IMR-90 (cell line): ENCODE measurements around the gene GVQW3. TPM values are rescaled to one million over a fixed set of nuclear protein-coding genes. Genes with fewer than 3 reads are reported as not detected.

Experiments used
- ATAC-seq: fragments of 200-7000 bp; cut with Tn5 transposase; 2 replicates; pipeline ENCODE4 v1.9.1; 2020; ENCODE audit warnings: low read depth, mild to moderate bottlenecking, moderate library complexity
- BruUV-seq: library from RNA; stranded (reverse); fragments of 400-500 nt; replicated peaks from 2 replicates; lab custom pipeline; 2021; lab: Mats Ljungman, UMichigan
- CTCF ChIA-PET: fragments of 300-600 bp; formaldehyde crosslinking; extraction: SDS; loops from one replicate; lab custom pipeline; 2021; ENCODE audit warnings: antibody characterized with exemption; lab: Yijun Ruan, JAX
- POLR2A ChIA-PET: fragments of 300-600 bp; sonication (Branson Sonifier 250); formaldehyde crosslinking; loops from one replicate; lab custom pipeline; 2022; ENCODE audit warnings: antibody characterized with exemption; ENCODE audit not compliant: unreplicated experiment; lab: Charles Lee
- DNase-seq: peaks from one replicate; pipeline ENCODE4 v3.0.0; 2013
- H2AFZ ChIP-seq: replicated peaks from 2 replicates; pipeline ENCODE3; 2013; ENCODE audit warnings: low read length, mild to moderate bottlenecking; ENCODE audit not compliant: poor library complexity
- H2AK5ac ChIP-seq: 2 replicates; pipeline ENCODE4 v1.6.1; 2013; ENCODE audit warnings: low read depth, low read length, inconsistent platforms
- H2AK9ac ChIP-seq: replicated peaks from 2 replicates; pipeline ENCODE3; 2013; ENCODE audit warnings: mild to moderate bottlenecking, low read depth, low read length, moderate library complexity; ENCODE audit not compliant: poor library complexity
- H2BK120ac ChIP-seq: 2 replicates; pipeline ENCODE4 v1.6.1; 2013; ENCODE audit warnings: low read depth, low read length, inconsistent platforms
- H2BK15ac ChIP-seq: 3 replicates; pipeline ENCODE4 v1.6.1; 2013; ENCODE audit warnings: low read depth, low read length, inconsistent platforms
- H2BK20ac ChIP-seq: 2 replicates; pipeline ENCODE4 v1.6.1; 2013; ENCODE audit warnings: low read depth, mild to moderate bottlenecking, inconsistent platforms, low read length, moderate library complexity
- H2BK5ac ChIP-seq: 2 replicates; pipeline ENCODE4 v1.6.1; 2013; ENCODE audit warnings: mild to moderate bottlenecking, low read depth, low read length, inconsistent platforms; ENCODE audit not compliant: poor library complexity, severe bottlenecking
- H3K14ac ChIP-seq: replicated peaks from 2 replicates; pipeline ENCODE4 v1.6.1; 2013; ENCODE audit warnings: low read depth, low read length, inconsistent platforms
- H3K18ac ChIP-seq: 2 replicates; pipeline ENCODE4 v1.6.1; 2013; ENCODE audit warnings: low read depth, low read length, control low read depth
- H3K23ac ChIP-seq: 2 replicates; pipeline ENCODE4 v1.6.1; 2013; ENCODE audit warnings: low read depth, low read length, inconsistent platforms
- H3K27ac ChIP-seq: 2 replicates; pipeline ENCODE4 v1.5.1; 2013; ENCODE audit warnings: mild to moderate bottlenecking, control low read depth, low read length; ENCODE audit not compliant: insufficient read depth
- H3K27me3 ChIP-seq: 2 replicates; pipeline ENCODE4 v1.6.1; 2013; ENCODE audit warnings: low read length; ENCODE audit not compliant: control insufficient read depth, insufficient read depth
- H3K36me3 ChIP-seq: 2 replicates; pipeline ENCODE4 v1.6.1; 2013; ENCODE audit warnings: low read length, mixed read lengths; ENCODE audit not compliant: control insufficient read depth, insufficient read depth
- H3K4ac ChIP-seq: 2 replicates; pipeline ENCODE4 v1.6.1; 2013; ENCODE audit warnings: low read depth, low read length, inconsistent platforms
- H3K4me1 ChIP-seq: 2 replicates; pipeline ENCODE4 v1.6.1; 2013; ENCODE audit warnings: low read length, mixed read lengths; ENCODE audit not compliant: control insufficient read depth, insufficient read depth
- H3K4me2 ChIP-seq: 2 replicates; pipeline ENCODE4 v1.6.1; 2013; ENCODE audit warnings: low read depth, mild to moderate bottlenecking, control low read depth, low read length, moderate library complexity
- H3K4me3 ChIP-seq: 2 replicates; pipeline ENCODE4 v1.5.1; 2013; ENCODE audit warnings: low read depth, mild to moderate bottlenecking, control low read depth, low read length, moderate library complexity; ENCODE audit not compliant: insufficient read depth
- H3K56ac ChIP-seq: 2 replicates; pipeline ENCODE4 v1.6.1; 2013; ENCODE audit warnings: low read length, inconsistent platforms; ENCODE audit not compliant: insufficient read depth; ENCODE audit errors: extremely low read depth
- H3K79me1 ChIP-seq, 2 experiments: 2 replicates each; pipeline ENCODE4 v1.6.1; 2013; ENCODE audit warnings: low read length in 2 of 2, inconsistent platforms in 1 of 2, low read depth in 1 of 2
- H3K9ac ChIP-seq: 2 replicates; pipeline ENCODE4 v1.6.1; 2013; ENCODE audit warnings: low read depth, low read length, control low read depth
- H3K9me1 ChIP-seq: 2 replicates; pipeline ENCODE4 v1.6.1; 2013; ENCODE audit warnings: low read length, inconsistent platforms; ENCODE audit not compliant: insufficient read depth
- H3K9me3 ChIP-seq: 2 replicates; pipeline ENCODE4 v1.6.1; 2013; ENCODE audit warnings: low read length; ENCODE audit not compliant: control insufficient read depth, insufficient read depth
- H4K20me1 ChIP-seq: 2 replicates; pipeline ENCODE4 v1.6.1; 2013; ENCODE audit warnings: low read length, inconsistent platforms; ENCODE audit not compliant: insufficient read depth
- H4K5ac ChIP-seq: 2 replicates; pipeline ENCODE4 v1.6.1; 2013; ENCODE audit warnings: mild to moderate bottlenecking, low read depth, low read length, control low read depth
- H4K8ac ChIP-seq, 2 experiments: 2 replicates each; pipeline ENCODE4 v1.6.1; 2013; ENCODE audit warnings: low read depth in 2 of 2, low read length in 2 of 2, control low read depth in 1 of 2, inconsistent platforms in 1 of 2
- H4K91ac ChIP-seq: 2 replicates; pipeline ENCODE4 v1.6.1; 2013; ENCODE audit warnings: low read depth, low read length, inconsistent platforms; ENCODE audit not compliant: insufficient read depth
- BHLHE40 ChIP-seq: fragments of 150-350 bp; IDR thresholded peaks from 2 replicates; pipeline ENCODE4 v1.6.1; 2016; ENCODE audit warnings: mild to moderate bottlenecking, low read depth, low read length
- CHD1 ChIP-seq: IDR thresholded peaks from 2 replicates; pipeline ENCODE4 v1.6.1; 2012; ENCODE audit warnings: low read depth, low read length, improper control_type of control experiment
- CTCF ChIP-seq: conservative IDR thresholded peaks from 2 replicates; pipeline ENCODE4 v1.5.1; 2012; ENCODE audit warnings: mild to moderate bottlenecking, low read depth, low read length, improper control_type of control experiment
- ELK1 ChIP-seq: fragments of 150-350 bp; IDR thresholded peaks from 2 replicates; pipeline ENCODE4 v1.6.1; 2016; ENCODE audit warnings: low read depth, mild to moderate bottlenecking, low read length, moderate library complexity, borderline replicate concordance
- MAFK ChIP-seq: IDR thresholded peaks from 2 replicates; pipeline ENCODE4 v1.6.1; 2012; ENCODE audit warnings: low read depth, low read length, improper control_type of control experiment
- MXI1 ChIP-seq: IDR thresholded peaks from 2 replicates; pipeline ENCODE4 v1.6.1; 2012; ENCODE audit warnings: low read depth, mild to moderate bottlenecking, low read length, moderate library complexity, borderline replicate concordance
- NFE2L2 ChIP-seq: fragments of 150-350 bp; IDR thresholded peaks from 2 replicates; pipeline ENCODE4 v1.6.1; 2016; ENCODE audit warnings: low read depth, mild to moderate bottlenecking, low read length
- POLR2A ChIP-seq: IDR thresholded peaks from 2 replicates; pipeline ENCODE4 v1.6.1; 2012; ENCODE audit warnings: mild to moderate bottlenecking, low read depth, low read length
- RAD21 ChIP-seq: IDR thresholded peaks from 2 replicates; pipeline ENCODE4 v1.6.1; 2012; ENCODE audit warnings: low read length, improper control_type of control experiment
- RFX5 ChIP-seq: IDR thresholded peaks from 2 replicates; pipeline ENCODE4 v1.8.0; 2012; ENCODE audit warnings: low read depth, mild to moderate bottlenecking, low read length, moderate library complexity
- SMC3 ChIP-seq: fragments of 150-350 bp; IDR thresholded peaks from 2 replicates; pipeline ENCODE4 v1.6.1; 2016; ENCODE audit warnings: low read depth, mild to moderate bottlenecking, antibody characterized with exemption, low read length, moderate library complexity
- WGBS, 2 experiments: methylation state at CpG; one replicate each; pipeline versions ENCODE4 v1.1.5 to v1.1.7; 2013; ENCODE audit warnings: missing lambda C conversion rate in 2 of 2; ENCODE audit not compliant: insufficient read length in 1 of 2; ENCODE audit errors: extremely low coverage in 2 of 2; 5-methylcytosine and 5-hydroxymethylcytosine counted together
- dilution Hi-C: fragments of 300-500 bp; cut with HindIII; formaldehyde crosslinking; loops from one replicate; pipeline ENCODE4 v1.14.3; 2018; ENCODE audit warnings: low sequenced_read_pairs; ENCODE audit not compliant: unreplicated experiment
- in situ Hi-C: fragments of 300-500 bp; cut with MboI; formaldehyde crosslinking; loops from 3 replicates; pipeline ENCODE4 v1.14.3; 2019; ENCODE audit warnings: low sequenced_read_pairs, inconsistent platforms, mixed read lengths
- intact Hi-C: fragments of 100-400 bp; cut with micrococcal nuclease; formaldehyde crosslinking; loops from 2 replicates; pipeline ENCODE4 v1.10.0; 2022
- polyA plus RNA-seq, 3 experiments: library from polyadenylated mRNA; depleted of rRNA; stranded (reverse); fragments of >200 nt; gene quantifications; 2 replicates each; pipeline ENCODE4 v1.2.3, GENCODE V29; 2012; ENCODE audit warnings: low replicate concordance in 1 of 3
- total RNA-seq: library from RNA; depleted of rRNA; stranded (reverse); fragments of >200 nt; gene quantifications from 2 replicates; pipeline ENCODE4 v1.2.3, GENCODE V29; 2012

The GVQW3 gene
- total and polyA plus RNA-seq, 2 of the 4 experiments (the other 2 are of a cell fraction) = 0.96 to 1.1 TPM

DNA sequence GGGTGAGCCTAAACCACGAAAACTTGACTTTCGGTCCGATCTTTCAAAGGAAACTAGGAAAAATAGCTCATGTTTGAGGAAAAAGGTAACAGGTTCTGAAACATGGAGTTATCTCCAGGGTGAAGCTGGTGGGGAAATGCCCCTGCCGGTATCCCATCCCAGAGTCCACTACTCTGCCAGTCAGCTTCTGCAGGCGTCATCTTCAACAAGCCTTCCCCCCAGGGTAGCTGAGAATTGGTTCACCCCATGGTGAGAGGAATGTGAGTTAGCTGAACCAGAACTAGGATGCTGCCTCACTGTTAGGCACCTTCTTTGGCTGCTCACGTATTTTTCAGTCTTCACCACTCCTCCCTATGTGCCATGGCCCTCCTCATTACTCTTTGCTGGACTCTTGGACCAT is 1.1 kb downstream of the GVQW3 start:
- H3K4ac ChIP-seq = no peak overlapping the region
- H3K36me3 ChIP-seq = 0 out of 2 replicates have a peak, but pooled peaks cover 2% of the 10 kb centered on the region
- in situ Hi-C loops = no loop called here
- no peak overlapping the region for H3K18ac ChIP-seq
- H2BK20ac ChIP-seq = no peak overlapping the region
- H3K27me3 ChIP-seq = no peaks in the 10 kb centered on the region
- no peak overlapping the region for H3K9ac ChIP-seq
- H3K23ac ChIP-seq = no peak overlapping the region
- 67% methylated on average over 1 of the region's 6 CpGs; no CpG with 5 or more reads in 1 of the 2 experiments for WGBS, 2 experiments
- H4K5ac ChIP-seq = no peak overlapping the region
- intact Hi-C loops = loop anchor here (5.0 to 10.0 kb wide), 3 partner anchors 60 to 293 kb away; partner anchors contain the start of gene LRRC32
- TF ChIP-seq RAD21 = no peak
- no peak for TF ChIP-seq NFE2L2
- no peak for TF ChIP-seq BHLHE40
- no peak for TF ChIP-seq POLR2A
- TF ChIP-seq RFX5 = no peak
- TF ChIP-seq MXI1 = no peak
- no peak for TF ChIP-seq CHD1
- no peak for TF ChIP-seq CTCF
- TF ChIP-seq ELK1 = no peak
- TF ChIP-seq SMC3 = no peak
- TF ChIP-seq MAFK = no peak
- H2AK9ac ChIP-seq = peak overlapping the region; percentile 17
- no peak overlapping the region for H2BK120ac ChIP-seq
- peaks cover 9% of the 10 kb centered on the region for H3K9me1 ChIP-seq
- H2BK15ac ChIP-seq = no peak overlapping the region
- H3K9me3 ChIP-seq = no peaks in the 10 kb centered on the region
- peak overlapping the region; percentile 10; the same call in 1 of the 2 replicates for H3K4me2 ChIP-seq
- ATAC-seq = no peak
- H3K27ac ChIP-seq = no peak overlapping the region
- dilution Hi-C loops = no loop called here
- ChIA-PET CTCF (interaction anchor here (1.1 kb wide), 1 partner anchor 7 kb away, joined by 3 read pairs; no protein-coding TSS in a partner anchor), POLR2A (no interaction called here)
- 0 out of 2 replicates have a peak overlapping the region, but pooled peaks have one; percentile 5 for H2AK5ac ChIP-seq
- H3K4me1 ChIP-seq = peaks cover 8% of the 10 kb centered on the region
- no peak overlapping the region for H2BK5ac ChIP-seq
- H3K79me1 ChIP-seq = peaks cover 17 to 46% of the 10 kb centered on the region in 2 experiments
- no peak overlapping the region for H2AFZ ChIP-seq
- BruUV-seq = no TSS peak
- no peak overlapping the region for H3K56ac ChIP-seq
- no peak overlapping the region for H4K8ac ChIP-seq
- no peak overlapping the region for H3K14ac ChIP-seq
- no peak overlapping the region for H3K4me3 ChIP-seq
- no peak overlapping the region for H4K91ac ChIP-seq
- peaks cover 15% of the 10 kb centered on the region; the same call in 1 of the 2 replicates for H4K20me1 ChIP-seq
- no peak for DNase-seq
